HepG2 (cell line): Measurements from ENCODE around the gene SHLD1. TPM values are rescaled to one million over a fixed set of nuclear protein-coding genes. Genes with fewer than 3 reads are reported as not detected.
A peak's percentile ranks its signal among the peaks of the same experiment; 100 is the strongest.

Experiments used
- ATF1 ChIP-seq: IDR thresholded peaks from 2 replicates; pipeline ENCODE4 v1.6.1; 2016; ENCODE audit warnings: mild to moderate bottlenecking, control low read depth
- FOXK1 ChIP-seq: sonication (generic); formaldehyde crosslinking; IDR thresholded peaks from 2 replicates; pipeline ENCODE4 v1.4.0; 2020; ENCODE audit warnings: low read depth, missing genetic modification reagents, borderline replicate concordance
- FOXP1 ChIP-seq, 2 experiments: fragments of 450-650 bp in 1 of 2; IDR thresholded peaks; 2 replicates each; pipeline ENCODE4 v1.6.1; 2017 to 2018; ENCODE audit warnings: antibody characterized with exemption in 1 of 2
- FOXP4 ChIP-seq: sonication (generic); formaldehyde crosslinking; IDR thresholded peaks from 2 replicates; pipeline ENCODE4 v1.4.0; 2020; ENCODE audit warnings: missing genetic modification reagents
- GATAD2A ChIP-seq: IDR thresholded peaks from 2 replicates; pipeline ENCODE4 v1.6.1; 2016
- HOXA3 ChIP-seq: sonication (generic); formaldehyde crosslinking; IDR thresholded peaks from 2 replicates; pipeline ENCODE4 v1.5.0; 2020; ENCODE audit warnings: missing genetic modification reagents
- IKZF5 ChIP-seq: IDR thresholded peaks from 2 replicates; pipeline ENCODE4 v1.6.1; 2018; ENCODE audit warnings: missing genetic modification reagents, mild to moderate bottlenecking, missing compliant biosample characterization
- KAT8 ChIP-seq: IDR thresholded peaks from 2 replicates; pipeline ENCODE4 v1.6.1; 2016; ENCODE audit warnings: missing genetic modification reagents, missing compliant biosample characterization
- KLF12 ChIP-seq: sonication (generic); formaldehyde crosslinking; IDR thresholded peaks from 2 replicates; pipeline ENCODE4 v1.4.0; 2020; ENCODE audit warnings: missing genetic modification reagents, borderline replicate concordance
- MTERF4 ChIP-seq: sonication (generic); formaldehyde crosslinking; IDR thresholded peaks from 2 replicates; pipeline ENCODE4 v1.8.0; 2023; ENCODE audit warnings: mild to moderate bottlenecking, missing genetic modification reagents
- PAXIP1 ChIP-seq: sonication (generic); formaldehyde crosslinking; conservative IDR thresholded peaks from 2 replicates; pipeline ENCODE4 v1.4.0; 2020; ENCODE audit warnings: mild to moderate bottlenecking, missing genetic modification reagents, moderate library complexity
- SOX5 ChIP-seq: IDR thresholded peaks from 2 replicates; pipeline ENCODE4 v1.6.1; 2016; ENCODE audit warnings: borderline replicate concordance
- ZBTB26 ChIP-seq: IDR thresholded peaks from 2 replicates; pipeline ENCODE4 v1.6.1; 2016; ENCODE audit warnings: missing compliant biosample characterization, missing genetic modification reagents, borderline replicate concordance
- ZFX ChIP-seq: sonication (generic); formaldehyde crosslinking; IDR thresholded peaks from 2 replicates; pipeline ENCODE4 v1.4.0; 2020; ENCODE audit warnings: mild to moderate bottlenecking, low read depth, missing genetic modification reagents, moderate library complexity
- ZNF326 ChIP-seq: sonication (generic); formaldehyde crosslinking; IDR thresholded peaks from 2 replicates; pipeline ENCODE4 v1.4.0; 2020; ENCODE audit warnings: missing genetic modification reagents, borderline replicate concordance
- ZNF501 ChIP-seq: sonication (generic); formaldehyde crosslinking; IDR thresholded peaks from 2 replicates; pipeline ENCODE4 v1.5.1; 2020; ENCODE audit warnings: mild to moderate bottlenecking, moderate library complexity, missing genetic modification reagents
- ZNF746 ChIP-seq: sonication (generic); formaldehyde crosslinking; IDR thresholded peaks from 2 replicates; pipeline ENCODE4 v1.8.0; 2022; ENCODE audit warnings: mild to moderate bottlenecking, missing genetic modification reagents
- ZNF792 ChIP-seq: IDR thresholded peaks from 2 replicates; pipeline ENCODE4 v1.6.1; 2016
- ZSCAN9 ChIP-seq: IDR thresholded peaks from 2 replicates; pipeline ENCODE4 v1.6.1; 2016; ENCODE audit warnings: borderline replicate concordance
- ZZZ3 ChIP-seq: sonication (generic); formaldehyde crosslinking; IDR thresholded peaks from 2 replicates; pipeline ENCODE4 v1.4.0; 2020; ENCODE audit warnings: missing genetic modification reagents, mild to moderate bottlenecking, borderline replicate concordance
- polyA plus RNA-seq, 8 experiments: library from polyadenylated mRNA; depleted of rRNA in 3 of 8; stranded (reverse) in 7 of 8; unstranded in 1 of 8; fragments of >200 nt; fragmentation: Illumina TruSeq in 4 of 8; extraction: Trizol in 4 of 8; gene quantifications; 2 replicates each; pipeline versions ENCODE4 v1.2.1 to v1.2.3, GENCODE V29; 2011 to 2016; ENCODE audit warnings: low read depth in 4 of 8, missing spikeins in 1 of 8, mixed read lengths in 1 of 8; ENCODE audit not compliant: insufficient read depth in 1 of 8
- total RNA-seq, 5 experiments: library from RNA; depleted of rRNA; stranded (reverse); fragments of >200 nt; fragmentation: Illumina TruSeq; extraction: Trizol; gene quantifications; 2 replicates each; pipeline ENCODE4 v1.2.3, GENCODE V29; 2016; ENCODE audit warnings: low read depth in 1 of 5

Gene SHLD1
- total and polyA plus RNA-seq, 2 of the 13 experiments (the other 11 are each of a cell fraction or from before 2014, with no cell fraction given): 8.9 to 10.0 TPM

- TF ChIP-seq MTERF4 (CRISPR knock-in tag) (no peak), IKZF5 (CRISPR knock-in tag) (peak; percentile 70; the same call in 1 of the 2 replicates), HOXA3 (CRISPR knock-in tag) (0 out of 2 replicates have a peak, but pooled peaks have one; percentile 22), ZNF501 (peak; percentile 45; the same call in 1 of the 2 replicates), FOXK1 (0 out of 2 replicates have a peak, but pooled peaks have one; percentile 6), ZZZ3 (CRISPR knock-in tag) (no peak), KAT8 (no peak), GATAD2A (CRISPR knock-in tag) (peak; percentile 22; the same call in 1 of the 2 replicates), ZFX (CRISPR knock-in tag) (peak; percentile 34; the same call in 1 of the 2 replicates), KLF12 (CRISPR knock-in tag) (peak; percentile 18; the same call in 1 of the 2 replicates), ZNF326 (CRISPR knock-in tag) (no peak), ATF1 (CRISPR knock-in tag) (no peak), ZNF746 (CRISPR knock-in tag) (no peak), ZNF792 (CRISPR knock-in tag) (0 out of 2 replicates have a peak, but pooled peaks have one; percentile 11), FOXP1 (IDR thresholded peaks at IDR 0.05) (no peak), FOXP1 (CRISPR knock-in tag; IDR thresholded peaks at IDR 0.05) (peak; percentile 60), PAXIP1 (CRISPR knock-in tag) (peak; percentile 54), FOXP4 (peak; percentile 56; the same call in 1 of the 2 replicates), ZBTB26 (CRISPR knock-in tag) (no peak), ZSCAN9 (CRISPR knock-in tag) (no peak), SOX5 (CRISPR knock-in tag) (peak; percentile 53; the same call in 1 of the 2 replicates)
Measured at GRCh38 chr20:5884465-5885335, 134.5 kb downstream of the SHLD1 start (continued).
